Tibial nerve (tissue), 4 donors: ENCODE results near the gene NRL. TPM values are rescaled to one million over a fixed set of nuclear protein-coding genes. Genes with fewer than 3 reads are reported as not detected.

ENCODE experiments used
- DNase-seq, 2 donors: peaks; one replicate each; pipeline ENCODE4 v3.0.0-alpha.2; 2019; ENCODE audit warnings: low spot score in 2 of 2
- H3K27ac ChIP-seq, 4 donors: fragments of 200-600 bp; sonication (generic) in 3 of 4; one replicate each; pipeline ENCODE4 v1.5.1; 2017 to 2019; ENCODE audit warnings: mild to moderate bottlenecking in 1 of 4
- H3K27me3 ChIP-seq, 2 donors: fragments of 200-600 bp; sonication (generic) in 1 of 2; one replicate each; pipeline versions ENCODE4 v1.5.1 to v1.6.0; 2017 to 2019
- H3K36me3 ChIP-seq, 3 donors: fragments of 200-600 bp; sonication (generic); one replicate each; pipeline ENCODE4 v1.5.1; 2018 to 2019
- H3K4me1 ChIP-seq, 4 donors: fragments of 200-600 bp; sonication (generic) in 3 of 4; one replicate each; pipeline ENCODE4 v1.5.1; 2017 to 2019
- H3K4me3 ChIP-seq, 4 donors: fragments of 200-600 bp; sonication (generic) in 3 of 4; one replicate each; pipeline ENCODE4 v1.5.1; 2017 to 2019; ENCODE audit warnings: mild to moderate bottlenecking in 1 of 4, moderate library complexity in 1 of 4
- H3K9me3 ChIP-seq, 4 donors: fragments of 200-600 bp; sonication (generic) in 3 of 4; one replicate each; pipeline ENCODE4 v1.5.1; 2017 to 2019
- CTCF ChIP-seq, 5 experiments: fragments of 200-600 bp in 3 of 5; fragments of 450-650 bp in 2 of 5; sonication (generic) in 3 of 5; IDR thresholded peaks; one replicate each; pipeline ENCODE4 v1.5.1; 2016 to 2019; ENCODE audit warnings: antibody characterized with exemption in 5 of 5, mild to moderate bottlenecking in 3 of 5, moderate library complexity in 2 of 5
- EP300 ChIP-seq, 2 donors: sonication (generic); formaldehyde crosslinking; IDR thresholded peaks; one replicate each; pipeline ENCODE4 v1.6.1; 2017; ENCODE audit warnings: antibody characterized with exemption in 2 of 2, mild to moderate bottlenecking in 1 of 2
- POLR2A ChIP-seq, 2 donors: fragments of 450-650 bp; IDR thresholded peaks; one replicate each; pipeline ENCODE4 v1.6.1; 2017; ENCODE audit warnings: antibody characterized with exemption in 2 of 2, mild to moderate bottlenecking in 2 of 2, moderate library complexity in 2 of 2
- WGBS, 2 donors: methylation state at CpG; one replicate each; pipeline ENCODE4 v1.1.5; 2018; 5-methylcytosine and 5-hydroxymethylcytosine counted together
- total RNA-seq, 4 donors: library from RNA; depleted of rRNA; stranded (reverse); fragments of >200 nt; gene quantifications; one replicate each; pipeline ENCODE4 v1.1.0, GENCODE V29; 2016

NRL gene
- total RNA-seq, 4 donors from 2014 or later, result 4.8 to 7.0 (median 5.9) TPM

GRCh38 chr14:24144451-24144850 lies 29.7 kb upstream of the NRL start:
- H3K27ac ChIP-seq, result peak overlapping the region in 2 of 4 donors; percentile 85 to 97
- WGBS, 2 donors, result 85 to 96% methylated on average over 1 of the region's 1 CpG
- no peaks in the 10 kb centered on the region for H3K27me3 ChIP-seq
- no peaks in the 10 kb centered on the region for H3K9me3 ChIP-seq
- DNase-seq, result no peak
- no peak overlapping the region for H3K4me3 ChIP-seq
- H3K4me1 ChIP-seq, result peaks cover 4 to 74% (median 29%) of the 10 kb centered on the region in 4 donors
- no peak for TF ChIP-seq CTCF (IDR thresholded peaks at IDR 0.05)
- TF ChIP-seq EP300 (IDR thresholded peaks at IDR 0.05), result no peak
- TF ChIP-seq POLR2A (IDR thresholded peaks at IDR 0.05), result no peak
- peaks cover 0 to 20% (median 0%) of the 10 kb centered on the region in 3 donors for H3K36me3 ChIP-seq

- Histone ChIP-seq H3K9me3 (no peaks in the 10 kb centered on the region), H3K36me3 (peaks cover 0 to 20% (median 6%) of the 10 kb centered on the region in 3 donors), H3K4me1 (peaks cover 4 to 74% (median 35%) of the 10 kb centered on the region in 4 donors), H3K27ac (peak overlapping the region in 1 of 4 donors; percentile 29), H3K27me3 (no peaks in the 10 kb centered on the region), H3K4me3 (no peak overlapping the region)
- no peak for TF ChIP-seq EP300 (IDR thresholded peaks at IDR 0.05)
- no peak for TF ChIP-seq POLR2A (IDR thresholded peaks at IDR 0.05)
- TF ChIP-seq CTCF (IDR thresholded peaks at IDR 0.05), result no peak
- 76 to 83% methylated on average over 2 of the region's 2 CpGs for WGBS, 2 donors
- no peak for DNase-seq
Observed at GRCh38 chr14:24143511-24143910, 28.8 kb upstream of the NRL start.

GRCh38 chr14:24141097-24141880 lies 26.5 kb upstream of the NRL start, which contains the start of gene EMC9:
EMC9 (minus strand) TSS chr14:24141591; CDS start chr14:24141304, 287 bp downstream.
- Histone ChIP-seq H3K27ac (peak within 1 kb of the TSS; percentile 82 to 97 (median 90)), H3K4me3 (peak within 1 kb of the TSS; percentile 77 to 90 (median 84)), H3K9me3 (no peaks in the 10 kb centered on the region), H3K27me3 (no peaks in the 10 kb centered on the region), H3K36me3 (peaks cover 0 to 30% (median 14%) of the 10 kb centered on the region in 3 donors), H3K4me1 (peaks cover 4 to 86% (median 43%) of the 10 kb centered on the region in 4 donors)
- peak; percentile 37 to 91 (median 72) for TF ChIP-seq CTCF (IDR thresholded peaks at IDR 0.05)
- peak; percentile 78 to 87 for TF ChIP-seq POLR2A (IDR thresholded peaks at IDR 0.05)
- peak; percentile 91 to 92 for TF ChIP-seq EP300 (IDR thresholded peaks at IDR 0.05)
- WGBS, 2 donors, result 0% methylated on average over 30 to 38 of the region's 65 CpGs
- DNase-seq, result peak; percentile 100

- H3K36me3 ChIP-seq, result peaks cover 0 to 30% (median 14%) of the 10 kb centered on the region in 3 donors
- H3K4me3 ChIP-seq, result no peak overlapping the region
- no peak for TF ChIP-seq CTCF (IDR thresholded peaks at IDR 0.05)
- no peak for TF ChIP-seq EP300 (IDR thresholded peaks at IDR 0.05)
- no peak for TF ChIP-seq POLR2A (IDR thresholded peaks at IDR 0.05)
- H3K27ac ChIP-seq, result peak overlapping the region in 3 of 4 donors; percentile 89 to 97 (median 91)
- 82 to 83% methylated on average over 9 of the region's 9 CpGs for WGBS, 2 donors
- H3K9me3 ChIP-seq, result no peaks in the 10 kb centered on the region
- no peak for DNase-seq
- H3K27me3 ChIP-seq, result no peaks in the 10 kb centered on the region
- peaks cover 0 to 75% (median 32%) of the 10 kb centered on the region in 4 donors for H3K4me1 ChIP-seq
Observed at GRCh38 chr14:24139272-24139934, 24.7 kb upstream of the NRL start.
